Middle frontal gyrus (tissue), 1 donor: ENCODE measurements around the gene ARSB.
"Not testable (repeated sequence)": the region's sequence is repeated elsewhere in the genome, so short reads cannot be mapped to it uniquely, and the experiment has no call there.

Experiments
- DNase-seq: peaks from one replicate; pipeline ENCODE4 v3.0.0-alpha.2; 2015; ENCODE audit warnings: low spot score; ENCODE audit errors: extremely low spot score

The ARSB gene

DNA sequence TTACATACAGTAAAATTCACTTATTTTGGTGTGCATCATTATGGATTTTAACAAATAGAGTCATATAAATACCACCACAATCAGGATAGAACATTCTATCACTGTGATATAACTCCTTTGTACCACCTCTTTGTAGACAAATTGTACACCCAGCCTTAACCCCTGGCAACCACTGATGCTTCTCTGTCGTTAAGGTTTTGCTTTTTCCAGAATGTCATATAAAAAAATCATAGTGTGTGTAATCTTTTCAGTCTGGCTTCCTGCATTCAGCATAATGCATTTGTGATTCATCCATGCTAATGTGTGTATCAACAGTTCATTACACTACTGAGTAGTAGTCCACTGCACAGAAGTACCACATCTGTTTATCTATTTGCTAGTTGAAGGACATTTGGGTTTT, 81.2 kb downstream of the ARSB start:
- DNase-seq = no peak

DNA sequence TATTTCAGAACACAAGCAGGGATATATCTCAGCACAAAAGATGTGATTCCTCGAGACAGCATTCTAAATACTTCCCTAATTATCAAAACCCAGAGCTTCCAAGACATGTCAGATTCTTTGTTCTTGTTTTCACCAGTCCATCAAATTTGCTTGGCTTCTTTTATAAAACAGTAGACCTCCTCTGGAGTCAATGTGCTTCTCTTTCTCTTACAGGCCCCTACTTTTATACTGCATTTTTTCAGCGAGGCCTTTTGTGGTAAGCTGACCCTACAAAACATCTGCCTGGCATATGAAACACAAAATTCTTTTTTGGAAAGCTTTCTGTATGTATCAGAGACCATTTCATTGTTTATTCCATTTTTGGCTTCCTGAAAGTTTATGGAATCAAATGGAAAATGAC, 81.8 kb downstream of the ARSB start:
- no peak for DNase-seq

DNA sequence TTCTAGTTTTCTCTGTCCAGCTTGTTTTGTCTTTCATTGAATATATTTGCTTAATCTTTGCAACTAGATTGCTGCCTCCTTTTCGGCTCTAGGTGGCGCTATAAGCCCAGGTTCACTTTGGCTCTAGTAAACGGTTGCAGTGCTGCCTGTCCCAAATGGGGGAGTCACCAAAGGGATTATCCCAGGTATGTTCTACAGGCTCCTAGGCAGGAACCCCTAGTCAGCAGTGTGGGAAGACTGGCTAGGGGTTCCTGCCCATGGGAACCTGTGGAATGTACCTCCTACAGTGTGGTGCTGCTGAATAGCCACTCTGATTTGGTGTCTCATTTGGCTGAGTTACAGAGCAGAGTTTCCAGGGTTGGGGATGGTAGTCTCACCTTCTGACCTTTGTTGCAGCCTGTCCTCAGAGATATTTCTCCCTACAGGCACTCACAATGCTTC, 85.2 kb downstream of the ARSB start:
- no peak for DNase-seq

DNA sequence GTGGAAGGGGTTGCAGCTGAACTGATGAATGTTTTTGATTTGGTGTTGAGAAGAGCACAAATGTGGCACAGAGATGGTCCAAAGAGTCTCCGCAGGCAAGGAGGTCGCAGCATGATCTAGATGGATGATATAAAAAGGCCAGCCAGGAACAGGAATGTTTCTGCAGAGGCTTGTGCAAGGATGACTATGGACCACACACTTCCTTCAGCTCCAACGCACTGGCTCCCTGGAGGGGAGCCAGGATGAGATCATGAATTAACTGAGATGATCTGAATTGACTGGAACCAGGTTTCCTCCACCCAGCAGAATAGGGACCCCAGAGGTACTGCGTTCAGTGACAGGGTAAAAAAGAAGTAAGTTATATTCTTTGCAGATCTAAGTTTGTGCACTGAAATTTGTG, 89.0 kb downstream of the ARSB start:
- DNase-seq = no peak

DNA sequence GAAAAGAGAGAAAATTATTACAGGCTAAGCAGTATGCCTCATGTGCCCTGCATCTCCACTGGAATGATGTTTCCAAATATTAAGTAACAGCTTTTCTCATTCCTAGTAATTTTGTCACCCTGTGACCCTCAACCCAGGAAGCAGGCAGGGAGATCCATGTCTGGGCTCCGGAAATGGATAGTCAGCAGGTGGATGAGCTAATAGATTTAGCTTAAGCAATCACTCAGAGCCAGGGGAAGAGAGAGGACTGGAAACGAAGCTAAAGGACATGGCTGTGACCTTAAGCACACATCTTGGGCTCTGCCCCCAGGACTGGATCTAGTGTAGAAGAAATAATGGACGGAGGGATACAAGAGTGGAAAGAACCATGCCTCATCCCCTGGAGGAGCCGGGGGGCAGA, 89.5 kb downstream of the ARSB start:
- no peak for DNase-seq

DNA sequence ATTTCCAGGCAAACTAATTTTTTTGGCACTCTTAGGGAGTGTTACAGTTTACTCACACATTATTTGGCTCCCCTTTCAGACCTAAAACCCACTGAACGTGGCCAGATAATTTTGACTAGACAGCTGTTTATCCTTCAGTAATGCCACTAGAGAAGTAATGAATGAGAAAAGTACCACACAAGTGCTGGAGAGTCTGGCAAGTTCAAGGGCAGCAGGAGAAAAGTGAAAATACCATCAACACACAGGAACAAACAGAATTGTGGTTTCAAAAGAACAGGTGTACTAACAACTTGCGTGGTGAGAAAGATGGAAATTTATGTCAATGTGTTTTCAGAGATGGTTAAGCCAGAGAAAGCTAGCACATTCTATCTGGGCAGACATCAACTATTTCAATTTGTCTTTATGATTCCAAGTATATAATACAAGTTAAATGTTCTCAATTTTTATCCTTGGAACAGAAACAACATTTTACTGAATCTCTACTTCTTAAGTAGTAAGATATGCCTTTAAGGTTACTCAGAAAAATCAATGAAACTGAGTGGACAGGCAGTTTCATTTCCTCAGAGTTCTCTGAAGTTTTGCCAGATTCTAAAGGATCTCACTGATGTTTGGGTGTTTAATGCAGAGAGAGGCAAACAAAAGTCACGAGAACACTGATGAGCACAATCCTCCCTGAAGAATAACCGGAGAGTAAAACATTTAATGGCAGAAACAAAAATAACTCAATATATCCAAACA, 91.0 kb downstream of the ARSB start:
- no peak for DNase-seq

DNA sequence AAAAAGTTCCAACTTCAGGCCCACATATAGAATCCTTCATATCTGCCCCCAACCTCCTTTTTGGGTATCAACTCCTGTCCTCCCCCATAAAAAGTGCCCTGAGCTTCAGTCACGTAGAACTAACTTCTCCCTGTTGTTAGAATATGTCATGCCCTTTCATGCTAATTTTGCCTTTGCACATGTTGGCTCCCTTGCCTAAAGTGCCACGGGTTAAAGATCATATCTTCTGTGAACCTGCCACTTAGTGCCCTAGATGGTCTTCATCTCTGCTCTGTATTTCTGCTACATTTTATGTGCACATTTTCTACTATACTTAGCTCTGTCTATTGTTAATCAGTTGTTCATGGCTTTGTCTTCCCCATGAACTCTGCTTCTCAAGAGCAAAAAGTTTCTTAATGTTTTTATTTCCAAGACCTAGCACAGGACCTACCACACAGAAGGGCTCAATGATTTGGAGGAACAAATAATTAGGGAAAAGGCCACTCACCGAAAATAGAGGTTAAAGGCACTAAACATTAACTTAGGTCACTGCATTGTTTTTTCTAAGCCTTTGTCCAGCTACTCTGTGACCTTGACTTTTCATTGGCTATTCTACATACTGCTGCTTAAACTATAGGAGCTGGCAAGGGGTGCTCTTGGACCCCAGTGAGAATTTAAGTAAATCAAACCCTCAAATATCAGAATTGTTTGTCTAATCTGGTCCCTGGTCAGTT, 94.3 kb downstream of the ARSB start:
- DNase-seq = no peak

DNA sequence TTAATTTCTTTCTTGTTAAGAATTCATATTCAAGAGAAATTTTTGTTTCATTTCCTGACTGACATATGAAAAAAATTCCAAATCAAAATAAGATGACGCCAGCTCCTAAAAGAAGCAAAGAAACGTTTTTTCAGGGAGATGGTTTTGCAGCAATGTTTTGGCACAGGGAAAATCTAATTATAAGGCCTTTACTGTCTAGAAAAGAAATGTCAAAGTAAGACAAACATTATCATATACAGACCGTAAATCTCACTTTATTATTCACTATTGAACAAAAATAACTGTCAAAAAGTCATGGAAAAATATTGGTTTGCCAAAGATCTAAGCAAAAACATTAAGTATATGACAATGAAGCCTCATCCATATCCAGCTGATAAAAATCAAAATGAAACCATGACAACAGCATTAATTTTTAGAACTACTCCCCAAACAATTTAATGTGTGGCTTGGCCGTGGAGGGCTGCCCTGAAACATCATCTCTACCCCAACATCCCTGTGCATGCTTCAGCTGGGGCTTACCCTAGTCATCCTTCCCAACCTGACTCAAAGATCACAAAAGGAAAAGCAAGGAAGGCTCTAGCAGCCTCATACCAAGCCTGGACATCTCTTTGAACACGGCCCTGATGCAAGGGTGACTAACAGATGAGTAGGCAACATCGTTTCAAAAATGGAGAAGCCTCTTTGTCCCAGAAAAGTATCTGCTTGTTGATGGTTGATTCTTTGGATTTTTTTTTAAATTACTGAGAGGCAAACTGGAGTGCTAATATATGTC, 95.6 kb downstream of the ARSB start:
- no peak for DNase-seq

DNA sequence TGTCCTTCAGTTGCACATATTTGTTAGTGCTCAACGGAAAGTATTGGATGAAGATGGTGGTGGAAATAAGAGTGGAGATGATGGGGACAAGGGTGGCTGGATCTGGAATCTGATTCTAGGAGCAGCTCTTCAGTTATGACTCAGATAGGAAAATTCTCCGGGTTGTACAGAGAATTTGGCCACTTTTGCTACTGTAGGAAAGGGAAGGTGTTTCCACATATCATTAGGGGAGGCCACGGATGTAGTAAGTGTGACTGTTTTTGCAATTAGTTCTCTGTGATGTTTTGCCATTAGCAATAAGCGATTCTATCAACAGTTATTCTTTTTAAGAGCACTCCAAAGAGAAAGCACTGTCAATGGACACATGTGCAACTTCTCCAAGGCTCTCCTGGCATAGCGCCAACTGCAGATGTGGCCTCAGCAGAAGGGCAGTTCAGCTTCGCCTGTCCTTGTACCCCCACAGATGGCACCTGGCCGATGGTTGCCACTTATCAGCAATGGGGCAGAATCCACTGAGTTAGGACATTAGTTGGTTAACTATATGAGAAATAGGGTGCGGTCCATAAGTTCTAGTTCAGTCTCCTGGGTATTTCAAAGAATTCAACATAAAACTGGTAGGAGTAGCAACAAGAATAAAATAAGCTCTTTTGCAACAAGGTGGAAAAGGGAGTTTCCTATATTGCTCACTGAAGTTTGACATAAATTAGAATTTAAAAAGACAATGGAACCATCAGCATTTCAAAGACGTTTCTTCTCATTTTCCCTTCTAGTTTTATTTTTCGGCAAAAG, 96.3 kb downstream of the ARSB start:
- DNase-seq = no peak

DNA sequence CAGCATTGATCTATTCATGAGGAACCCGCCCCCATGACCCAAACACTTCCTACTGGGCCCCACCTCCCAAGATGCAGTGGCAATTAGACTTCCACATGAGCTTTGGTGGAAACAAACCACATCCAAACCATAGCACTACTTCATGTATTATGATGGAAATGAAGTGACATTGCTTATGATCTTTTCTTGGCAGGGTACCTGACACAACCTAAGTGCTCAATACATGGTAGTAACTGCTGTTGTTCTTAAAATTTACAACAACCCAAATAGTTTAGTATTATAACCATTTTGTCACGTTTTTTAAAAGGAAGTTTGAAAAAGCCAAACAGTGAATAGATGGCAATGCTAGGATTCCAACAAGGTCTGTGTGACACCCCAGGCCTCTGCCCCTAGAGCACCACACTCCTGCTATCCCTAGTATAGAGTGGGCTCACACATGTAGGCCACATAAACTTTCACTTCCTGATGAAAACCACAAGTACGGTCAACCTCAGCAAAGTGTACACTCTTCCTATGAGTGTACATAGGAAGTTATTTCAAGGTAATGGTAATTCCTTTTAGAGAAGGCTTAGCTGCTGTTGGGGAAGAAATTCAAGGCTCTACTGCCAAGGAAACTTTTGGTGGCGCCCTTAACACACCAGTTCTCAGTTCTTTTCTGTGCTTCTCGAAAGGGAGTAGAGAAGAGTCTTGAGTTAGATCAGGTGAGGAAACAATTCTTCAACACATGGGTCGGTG, 97.6 kb downstream of the ARSB start:
- DNase-seq = no peak

DNA sequence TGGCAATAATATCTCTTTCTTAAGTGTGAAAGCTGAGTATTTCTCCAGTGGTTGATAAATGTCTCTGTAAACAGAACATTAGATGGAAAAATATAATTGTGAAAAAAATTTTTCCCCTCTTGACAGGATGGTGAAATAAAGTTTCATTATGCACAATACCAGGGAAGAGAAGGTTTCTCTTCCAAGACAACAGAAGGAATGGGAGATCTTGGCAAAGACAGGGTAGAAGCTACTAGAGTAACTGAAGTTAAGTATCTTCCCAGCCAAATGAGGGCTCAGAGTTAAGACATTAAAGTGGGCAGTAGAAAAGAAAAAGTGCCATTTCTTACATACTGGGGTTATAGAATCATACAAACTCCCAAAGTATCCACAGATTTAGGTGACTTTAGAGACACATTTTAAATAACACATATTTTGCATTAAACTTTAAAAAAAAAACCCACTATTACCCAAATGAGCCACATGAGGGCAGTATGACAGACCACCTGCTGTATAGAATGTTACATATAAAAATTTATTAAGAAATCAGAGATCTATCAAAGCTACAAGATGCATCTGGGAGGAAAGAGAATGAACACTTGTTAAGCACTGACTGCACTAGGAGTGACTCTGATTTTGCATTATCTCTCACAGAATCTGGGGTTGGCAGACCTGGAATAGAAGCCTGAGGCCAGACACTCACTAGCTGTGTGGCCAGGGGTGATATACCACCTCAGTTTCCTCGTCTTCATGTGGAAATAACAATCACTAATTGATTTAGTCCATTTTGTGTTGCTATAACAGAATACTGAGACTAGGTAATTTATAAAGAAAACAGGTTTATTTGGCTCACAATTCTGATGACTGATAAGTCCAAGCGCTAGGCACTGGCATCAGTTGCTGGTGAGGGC, 98.5 kb downstream of the ARSB start:
- no peak for DNase-seq

DNA sequence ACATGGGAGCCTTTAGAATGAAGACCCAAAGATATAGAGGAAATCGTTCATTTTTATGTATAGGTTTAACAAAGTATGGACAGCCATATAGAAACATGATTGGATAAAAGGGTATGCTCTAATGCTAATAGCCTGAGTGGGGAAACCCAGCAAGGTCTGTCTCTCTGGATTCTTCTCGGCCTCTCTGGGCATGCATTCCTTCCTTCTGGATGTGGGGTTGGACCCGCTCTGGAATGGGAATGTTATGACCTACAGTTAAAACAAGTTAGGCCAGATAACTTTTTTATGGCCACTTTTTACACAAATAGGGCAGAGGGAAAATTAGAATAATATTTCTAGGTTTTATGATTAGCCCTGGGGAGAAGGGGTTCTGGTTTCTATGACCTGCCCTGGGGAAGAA, 103.2 kb downstream of the ARSB start:
- no peak for DNase-seq

DNA sequence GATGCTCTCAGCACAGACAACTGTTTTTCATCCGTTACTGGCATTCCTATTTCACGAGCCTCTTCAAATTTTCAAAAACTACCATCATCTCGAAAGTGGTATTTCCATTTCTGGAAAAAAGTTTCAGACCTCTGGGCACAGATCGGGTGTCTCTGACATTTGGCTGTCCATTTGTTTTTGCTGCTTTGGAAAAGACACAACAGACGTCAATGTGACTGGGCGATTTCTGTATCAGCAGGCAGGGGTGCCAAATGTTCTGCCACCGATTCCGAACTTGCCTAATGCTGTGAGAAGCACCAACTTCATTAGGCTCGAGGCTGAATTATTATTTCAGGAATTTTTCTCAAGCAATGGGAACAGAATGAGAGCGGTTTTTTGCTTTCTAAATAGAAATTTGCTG, 105.6 kb downstream of the ARSB start:
- DNase-seq = no peak

DNA sequence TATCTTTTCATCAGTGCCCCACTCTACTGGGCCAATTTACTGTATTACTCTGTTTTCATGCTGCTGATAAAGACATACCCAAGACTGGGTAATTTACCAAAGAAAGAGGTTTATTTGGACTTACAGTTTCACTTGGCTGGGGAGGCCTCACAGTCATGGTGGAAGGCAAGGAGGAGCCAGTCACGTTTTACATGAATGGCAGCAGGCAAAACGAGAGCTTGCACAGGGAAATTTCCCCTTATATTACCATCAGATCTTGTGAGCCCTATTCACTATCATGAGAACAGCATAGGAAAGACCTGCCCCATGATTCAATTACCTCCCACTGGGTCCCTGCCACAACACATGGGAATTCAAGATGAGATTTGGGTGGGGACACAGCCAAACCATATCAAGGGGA, 119.0 kb downstream of the ARSB start:
- not testable (repeated sequence) for DNase-seq

DNA sequence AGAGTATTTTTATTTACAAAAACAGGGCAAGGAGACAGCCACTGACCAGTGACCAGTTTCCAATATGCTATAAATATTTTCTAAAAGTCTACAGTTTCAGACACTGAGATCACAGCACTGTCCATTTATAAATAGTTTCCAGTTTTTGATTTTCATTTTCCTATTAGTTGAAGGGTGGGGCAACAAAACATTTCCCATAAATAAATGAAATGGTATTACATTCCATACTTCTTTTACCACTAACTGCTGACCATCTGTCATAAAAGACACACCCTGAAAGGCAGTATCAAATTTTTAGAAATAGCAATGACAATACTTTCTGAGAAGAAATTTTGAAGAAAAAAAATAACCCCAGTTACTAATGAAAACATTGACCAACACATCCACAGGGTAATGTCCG, 126.7 kb downstream of the ARSB start:
- no peak for DNase-seq

DNA sequence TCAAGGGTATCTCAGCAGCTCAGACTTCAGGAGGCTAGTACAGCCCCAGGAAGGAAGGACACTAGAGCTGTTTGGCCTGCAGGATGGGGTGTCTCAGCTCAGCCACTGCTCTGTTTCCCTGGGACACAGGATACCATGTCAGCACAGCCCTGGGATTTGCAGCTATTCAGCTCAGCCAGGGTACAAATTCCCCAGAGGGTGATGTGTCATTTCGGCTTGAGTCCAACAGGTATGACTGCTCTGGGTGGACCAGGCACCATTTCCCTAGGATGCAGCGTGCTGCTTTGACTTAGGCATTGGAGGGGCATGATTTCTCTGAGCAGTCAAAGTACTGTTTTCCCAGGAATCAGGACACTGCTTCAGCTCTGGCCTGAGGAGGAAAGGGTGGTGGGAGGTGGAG, 130.1 kb downstream of the ARSB start:
- no peak for DNase-seq

DNA sequence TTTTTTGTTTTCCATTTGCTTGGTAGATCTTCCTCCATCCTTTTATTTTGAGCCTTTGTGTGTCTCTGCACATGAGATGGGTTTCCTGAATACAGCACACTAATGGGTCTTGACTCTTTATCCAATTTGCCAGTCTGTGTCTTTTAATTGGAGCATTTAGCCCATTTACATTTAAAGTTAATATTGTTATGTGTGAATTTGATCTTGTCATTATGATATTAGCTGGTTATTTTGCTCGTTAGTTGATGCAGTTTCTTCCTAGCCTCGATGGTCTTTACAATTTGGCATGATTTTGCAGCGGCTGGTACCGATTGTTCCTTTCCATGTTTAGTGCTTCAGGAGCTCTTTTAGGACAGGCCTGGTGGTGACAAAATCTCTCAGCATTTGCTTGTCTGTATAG, 133.2 kb downstream of the ARSB start:
- DNase-seq = not testable (repeated sequence)

DNA sequence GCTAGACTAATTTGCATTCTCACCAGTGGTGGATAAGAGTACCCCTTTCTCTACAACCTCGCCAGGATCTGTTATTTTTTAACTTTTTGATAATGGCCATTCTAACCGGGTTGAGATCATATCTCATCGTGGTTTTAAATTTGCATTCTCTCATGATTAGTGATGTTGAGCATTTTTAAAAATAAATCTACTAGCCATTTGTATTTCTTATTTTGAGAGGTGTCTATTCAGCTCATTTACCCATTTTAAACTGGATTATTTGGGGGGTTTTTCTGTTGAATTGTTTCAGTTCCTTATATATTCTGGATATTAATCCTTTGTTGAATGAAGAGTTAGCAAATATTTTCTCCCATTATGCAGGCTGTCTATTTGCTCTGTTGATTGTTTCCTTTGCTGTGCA, 139.6 kb downstream of the ARSB start:
- DNase-seq = no peak

DNA sequence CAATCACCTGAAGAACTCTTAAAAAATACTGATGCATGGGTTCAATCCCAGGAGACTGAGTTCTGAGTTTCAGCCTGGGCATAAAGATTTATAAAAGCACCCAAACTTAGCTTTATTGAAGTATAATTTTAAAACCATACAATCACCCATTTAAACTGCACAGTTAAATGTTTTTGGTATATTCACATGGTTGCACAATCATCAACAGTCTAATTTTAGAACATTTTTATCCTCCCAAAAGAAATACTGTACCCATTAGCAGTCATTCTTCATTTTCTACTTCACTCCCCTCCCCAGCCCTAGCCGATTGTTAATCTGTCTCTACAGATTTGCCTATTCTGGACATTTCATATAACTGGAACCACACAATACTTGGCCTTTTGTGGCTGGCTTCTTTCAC, 141.7 kb downstream of the ARSB start:
- DNase-seq = no peak

DNA sequence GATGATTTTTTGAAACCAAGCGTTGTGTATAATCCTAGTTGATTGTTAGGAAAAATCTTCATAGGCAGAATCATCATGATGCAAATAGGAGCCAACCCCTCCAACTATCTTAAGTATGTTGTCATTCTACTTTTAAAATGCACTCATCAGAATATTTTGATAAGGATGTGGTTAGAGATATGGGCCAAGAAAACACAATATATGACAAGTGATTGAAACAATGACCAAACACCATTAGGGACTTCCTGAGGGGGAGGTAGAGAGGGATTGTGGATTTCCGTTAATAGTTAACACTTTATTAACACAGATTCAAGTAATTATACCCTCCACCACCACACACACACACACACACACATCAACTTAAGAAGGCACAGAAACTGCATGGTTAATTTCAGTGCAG, 143.3 kb downstream of the ARSB start:
- DNase-seq = no peak
